Activated CD8-positive, alpha-beta memory T cell treated with anti-CD3 and anti-CD28 coated beads for 4 hours (primary cell): ENCODE data around the gene FMN1.

Experiments used
- DNase-seq, 2 donors: peaks; one replicate each; pipeline ENCODE4 v3.0.0-alpha.2; 2020; ENCODE audit warnings: low read depth in 2 of 2

Gene FMN1

GRCh38 chr15:33194704-33195670 is at the start of gene FMN1:
Gene FMN1 (minus strand): TSS chr15:33194714. CDS start chr15:33154914, 39,800 bp downstream.
- peak; percentile 77 to 83 for DNase-seq

GRCh38 chr15:33243869-33244268 is 49.4 kb upstream of the FMN1 start:
- no peak for DNase-seq

- DNase-seq = no peak
Observed at GRCh38 chr15:33243393-33243792, 48.9 kb upstream of the FMN1 start.

GRCh38 chr15:33242669-33243191 is 48.2 kb upstream of the FMN1 start:
- DNase-seq = no peak

GRCh38 chr15:33242165-33242564 is 47.7 kb upstream of the FMN1 start:
- no peak for DNase-seq

GRCh38 chr15:33236841-33237509 is 42.5 kb upstream of the FMN1 start:
- no peak for DNase-seq

GRCh38 chr15:33234020-33234461 is 39.5 kb upstream of the FMN1 start:
- DNase-seq = no peak

GRCh38 chr15:33226559-33227181 is 32.2 kb upstream of the FMN1 start:
- peak; percentile 17 to 66 for DNase-seq

- no peak for DNase-seq
Observed at GRCh38 chr15:33218071-33218491, 23.6 kb upstream of the FMN1 start.

- no peak for DNase-seq
Observed at GRCh38 chr15:33215941-33216872, 21.7 kb upstream of the FMN1 start.

- no peak for DNase-seq
Observed at GRCh38 chr15:33211176-33211808, 16.8 kb upstream of the FMN1 start.

GRCh38 chr15:33209575-33210481 is 15.3 kb upstream of the FMN1 start:
- no peak for DNase-seq

GRCh38 chr15:33207646-33208045 is 13.1 kb upstream of the FMN1 start:
- DNase-seq = no peak

- no peak for DNase-seq
Observed at GRCh38 chr15:33206366-33206765, 11.9 kb upstream of the FMN1 start.

GRCh38 chr15:33204926-33205325 is 10.4 kb upstream of the FMN1 start:
- no peak for DNase-seq

- no peak for DNase-seq
Observed at GRCh38 chr15:33204087-33204486, 9.6 kb upstream of the FMN1 start.

GRCh38 chr15:33201491-33202231 is 7.1 kb upstream of the FMN1 start:
- DNase-seq = peak; percentile 17 to 19

- DNase-seq = no peak
Observed at GRCh38 chr15:33200903-33201302, 6.4 kb upstream of the FMN1 start.

- no peak for DNase-seq
Observed at GRCh38 chr15:33200444-33200843, 5.9 kb upstream of the FMN1 start.
